Thyroid gland (tissue), 4 donors: ENCODE data around the gene RXFP4.

ENCODE experiments used
- POLR2A ChIP-seq, 2 donors: fragments of 450-650 bp; IDR thresholded peaks; one replicate each; pipeline ENCODE4 v1.6.1; 2017; ENCODE audit warnings: antibody characterized with exemption in 2 of 2, mild to moderate bottlenecking in 2 of 2, moderate library complexity in 1 of 2
- TF ChIP-seq, protein P1 (sequence below), 6 experiments: fragments of 200-600 bp in 3 of 6; fragments of 450-650 bp in 3 of 6; sonication (generic) in 3 of 6; IDR thresholded peaks; one replicate each; pipeline ENCODE4 v1.5.1; 2016 to 2019; ENCODE audit warnings: antibody characterized with exemption in 6 of 6, mild to moderate bottlenecking in 2 of 6, inconsistent platforms in 1 of 6, moderate library complexity in 1 of 6

DNA sequence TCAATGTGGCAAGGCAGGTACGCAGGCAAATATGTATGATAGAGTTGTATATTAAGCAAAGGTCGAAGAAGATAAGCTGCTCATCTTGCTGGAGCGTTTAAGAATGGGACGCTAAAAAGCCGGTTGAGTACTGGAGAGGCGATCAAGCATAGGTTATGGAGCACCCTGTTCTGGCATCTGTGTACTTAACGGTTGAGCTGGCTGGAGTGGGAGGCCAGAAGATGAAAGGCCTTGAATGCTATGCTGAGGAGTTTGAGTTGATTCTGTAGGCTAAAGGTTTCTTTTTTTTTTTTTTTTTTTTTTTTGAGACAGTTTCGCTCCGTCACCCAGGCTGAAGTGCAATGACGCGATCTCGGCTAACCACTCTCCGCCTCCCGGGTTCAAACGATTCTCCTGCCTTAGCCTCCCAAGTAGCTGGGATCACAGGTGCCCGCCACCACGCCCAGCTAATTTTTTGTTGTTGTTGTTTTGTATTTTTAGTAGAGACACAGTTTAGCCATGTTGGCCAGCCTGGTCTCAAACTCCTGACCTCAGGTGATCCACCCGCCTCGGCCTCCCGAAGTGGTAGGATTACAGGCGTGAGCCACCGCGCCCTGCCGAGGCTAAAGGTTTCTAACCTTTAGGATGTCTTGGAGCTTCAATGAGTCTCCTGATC, 6.4 kb upstream of the RXFP4 start:
- TF ChIP-seq, protein P1, sequence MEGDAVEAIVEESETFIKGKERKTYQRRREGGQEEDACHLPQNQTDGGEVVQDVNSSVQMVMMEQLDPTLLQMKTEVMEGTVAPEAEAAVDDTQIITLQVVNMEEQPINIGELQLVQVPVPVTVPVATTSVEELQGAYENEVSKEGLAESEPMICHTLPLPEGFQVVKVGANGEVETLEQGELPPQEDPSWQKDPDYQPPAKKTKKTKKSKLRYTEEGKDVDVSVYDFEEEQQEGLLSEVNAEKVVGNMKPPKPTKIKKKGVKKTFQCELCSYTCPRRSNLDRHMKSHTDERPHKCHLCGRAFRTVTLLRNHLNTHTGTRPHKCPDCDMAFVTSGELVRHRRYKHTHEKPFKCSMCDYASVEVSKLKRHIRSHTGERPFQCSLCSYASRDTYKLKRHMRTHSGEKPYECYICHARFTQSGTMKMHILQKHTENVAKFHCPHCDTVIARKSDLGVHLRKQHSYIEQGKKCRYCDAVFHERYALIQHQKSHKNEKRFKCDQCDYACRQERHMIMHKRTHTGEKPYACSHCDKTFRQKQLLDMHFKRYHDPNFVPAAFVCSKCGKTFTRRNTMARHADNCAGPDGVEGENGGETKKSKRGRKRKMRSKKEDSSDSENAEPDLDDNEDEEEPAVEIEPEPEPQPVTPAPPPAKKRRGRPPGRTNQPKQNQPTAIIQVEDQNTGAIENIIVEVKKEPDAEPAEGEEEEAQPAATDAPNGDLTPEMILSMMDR (IDR thresholded peaks at IDR 0.05): peak in 1 of 6 experiments; percentile 5
- no peak for TF ChIP-seq POLR2A (IDR thresholded peaks at IDR 0.05)
